Renal cortex interstitium (tissue), 11 donors: ENCODE results near the gene DBN1. TPM values are rescaled to one million over a fixed set of nuclear protein-coding genes. Genes with fewer than 3 reads are reported as not detected.
"Not testable (repeated sequence)": the region's sequence is repeated elsewhere in the genome, so short reads cannot be mapped to it uniquely, and the experiment has no call there.

Source experiments
- DNase-seq, 11 donors: peaks; one replicate each; pipeline ENCODE4 v3.0.0-alpha.2; 2013; ENCODE audit warnings: low read depth in 9 of 11, low spot score in 4 of 11; ENCODE audit errors: extremely low read depth in 1 of 11
- polyA plus RNA-seq, 3 donors: library from polyadenylated mRNA; unstranded; fragments of 120-200 nt; gene quantifications; one replicate each; pipeline ENCODE4 v1.2.1, GENCODE V29; 2013; ENCODE audit not compliant: insufficient read length in 3 of 3

Gene DBN1
- polyA plus RNA-seq, 3 donors: 169 to 239 (median 183) TPM

DNA sequence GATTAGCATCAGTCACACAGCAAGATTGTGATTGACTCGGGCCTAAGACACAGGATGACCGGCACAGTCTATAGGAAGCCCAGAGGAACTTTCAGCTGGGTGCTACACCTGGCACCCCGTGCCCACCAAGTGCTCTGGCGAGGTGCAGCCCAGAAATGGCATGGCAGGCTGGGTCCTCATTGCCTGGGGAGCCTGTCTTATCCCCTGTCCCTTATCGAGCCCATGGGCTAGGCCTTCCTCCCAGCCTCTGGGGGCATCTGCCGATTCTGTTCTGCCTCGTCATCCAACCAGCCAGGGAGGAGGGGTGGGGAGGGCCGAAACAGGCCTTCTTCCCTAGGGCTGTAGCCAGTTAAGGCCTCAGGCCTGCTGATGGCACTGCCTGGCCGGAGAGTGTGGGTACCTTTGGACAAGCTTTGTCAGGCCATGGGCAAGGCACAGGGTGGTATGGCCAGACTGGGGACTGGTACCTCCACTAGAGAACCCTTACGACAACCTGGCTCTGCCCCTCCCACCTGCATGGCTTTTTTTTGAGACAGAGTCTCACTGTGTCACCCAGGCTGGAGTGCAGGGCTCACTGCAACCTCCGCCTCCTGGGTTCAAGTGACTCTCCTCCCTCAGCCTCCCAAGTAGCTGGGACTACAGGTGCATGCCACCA is 45.4 kb downstream of the DBN1 start:
- no peak for DNase-seq

DNA sequence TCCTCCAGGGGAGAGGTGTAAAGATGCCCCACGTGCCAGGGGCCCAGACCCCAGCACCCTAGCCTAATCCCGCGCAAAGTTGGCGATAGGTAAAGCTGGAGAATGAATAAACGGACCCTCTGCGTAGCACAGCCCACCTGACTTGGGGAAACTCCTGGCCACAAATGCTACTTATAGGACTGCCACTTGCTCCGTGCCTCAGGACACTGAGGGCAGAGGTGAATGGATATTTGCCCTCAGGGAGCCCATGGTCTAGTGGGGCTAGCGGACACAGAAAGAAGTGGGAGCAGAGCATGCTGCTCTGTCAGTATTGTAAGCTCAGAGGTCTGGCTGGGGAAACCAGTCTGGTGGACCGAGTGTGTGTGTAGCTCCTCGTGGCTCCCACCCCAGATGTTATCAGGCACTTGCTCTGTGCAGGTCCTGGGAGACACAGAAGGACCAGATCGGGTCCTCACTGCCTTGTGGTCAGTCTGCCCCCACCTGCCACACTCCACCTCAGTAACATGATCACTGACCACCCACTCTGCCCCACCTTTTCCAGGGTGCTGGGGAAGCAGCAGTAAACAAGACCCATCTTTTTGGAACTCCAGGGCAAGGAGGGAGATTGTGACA is 46.1 kb downstream of the DBN1 start:
- no peak for DNase-seq

DNA sequence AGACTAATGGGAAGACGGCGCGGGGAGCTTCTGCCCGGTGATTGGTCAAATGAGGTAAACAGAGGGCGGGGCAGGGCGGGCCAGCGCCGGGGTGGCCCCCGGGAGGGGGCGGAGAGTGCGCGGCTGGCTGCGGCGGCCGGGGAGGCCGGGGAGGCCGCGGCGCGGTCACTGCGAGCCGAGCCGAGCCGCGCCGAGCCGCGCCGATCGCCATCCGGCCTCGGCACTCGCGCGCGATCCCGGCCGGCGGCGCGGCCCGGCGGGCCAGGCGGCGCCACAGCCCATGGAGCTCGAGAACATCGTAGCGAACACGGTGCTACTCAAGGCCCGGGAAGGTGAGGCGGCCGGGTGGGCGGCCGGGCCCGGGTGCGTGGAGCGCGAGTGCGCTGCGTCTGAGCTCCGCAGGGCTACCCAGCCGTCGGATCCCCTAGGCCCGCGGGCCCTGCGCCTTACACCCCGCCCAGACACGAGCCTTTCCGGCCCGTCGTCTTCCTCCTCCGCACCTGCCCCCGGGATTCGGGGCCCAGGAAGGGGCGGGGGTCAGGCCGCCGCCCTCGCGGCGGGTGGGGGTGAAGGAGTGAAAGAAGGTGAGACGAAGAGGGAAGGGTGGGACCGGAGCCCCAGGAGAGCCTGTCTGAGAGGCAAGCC is 46.7 kb downstream of the DBN1 start, which contains the start of gene GRK6:
GRK6 (plus strand) TSS at position 111 of the 645 bp plus-strand sequence; CDS start at position 281, 170 bp downstream.
- no peak for DNase-seq

DNA sequence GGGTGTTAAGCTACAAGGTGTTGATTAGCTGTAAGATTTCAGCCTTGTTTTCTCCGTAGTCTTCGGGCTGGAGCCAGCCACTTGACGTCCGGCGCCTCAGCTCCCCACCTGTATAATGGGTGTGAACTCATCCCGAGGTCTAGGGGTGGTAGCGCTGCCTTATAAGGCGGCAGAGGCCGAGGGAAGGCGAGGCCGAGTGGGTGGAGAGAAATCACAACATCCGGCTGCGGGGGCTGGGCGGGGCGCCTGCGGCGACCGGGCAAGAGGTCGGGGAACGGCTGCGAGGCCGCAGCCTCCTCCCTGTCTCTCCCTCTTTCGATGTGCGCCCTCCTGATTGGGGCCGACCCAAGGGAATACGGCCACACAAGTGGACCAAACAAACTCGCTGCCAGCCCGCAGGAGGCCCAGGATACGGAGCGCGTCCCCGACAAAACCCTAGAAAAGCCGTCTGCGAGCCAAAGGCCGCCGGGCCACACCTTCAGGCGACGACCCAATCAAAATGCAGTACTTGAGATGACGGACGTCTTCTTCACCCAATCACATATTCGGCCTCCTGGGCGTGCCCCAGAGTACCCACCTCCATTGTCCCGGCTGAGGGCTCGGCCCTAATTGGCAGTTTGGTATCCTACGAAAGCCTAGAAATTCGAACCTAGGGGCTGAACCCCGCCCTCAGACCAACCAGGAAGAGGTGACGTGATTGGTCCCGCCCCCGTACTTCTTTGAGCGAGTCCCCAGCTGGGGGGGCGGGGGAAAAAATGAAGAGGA is 47.5 kb downstream of the DBN1 start:
- DNase-seq: peak; percentile 100

DNA sequence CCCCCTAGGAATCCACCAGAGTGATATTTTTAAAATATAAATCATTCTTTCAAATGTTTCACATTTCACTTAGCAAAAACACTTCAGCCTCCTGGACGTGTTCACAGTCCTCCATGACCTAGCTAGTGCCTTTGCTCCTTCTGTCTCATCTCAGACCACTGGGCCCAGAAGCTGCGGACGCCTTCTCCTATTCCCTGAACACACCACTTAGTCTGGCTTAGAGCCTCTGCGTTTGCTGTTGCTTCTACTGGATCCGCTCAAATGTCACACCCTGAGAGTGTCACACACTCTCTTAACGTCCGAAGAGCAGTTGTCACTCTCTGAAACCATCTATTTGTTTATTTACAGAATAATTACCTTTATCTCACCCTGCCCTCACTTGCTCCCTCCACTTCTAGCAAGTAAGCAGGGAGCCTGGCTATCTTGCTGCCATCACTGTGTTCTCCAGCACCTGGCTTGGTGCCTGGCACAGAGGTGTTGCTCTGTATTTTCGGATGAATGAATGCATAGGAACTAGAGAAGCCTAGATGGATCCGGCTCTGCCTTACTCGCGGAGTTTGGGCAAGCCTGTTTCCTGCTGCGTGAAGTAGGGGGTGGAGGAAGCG is 48.1 kb downstream of the DBN1 start:
- no peak for DNase-seq

DNA sequence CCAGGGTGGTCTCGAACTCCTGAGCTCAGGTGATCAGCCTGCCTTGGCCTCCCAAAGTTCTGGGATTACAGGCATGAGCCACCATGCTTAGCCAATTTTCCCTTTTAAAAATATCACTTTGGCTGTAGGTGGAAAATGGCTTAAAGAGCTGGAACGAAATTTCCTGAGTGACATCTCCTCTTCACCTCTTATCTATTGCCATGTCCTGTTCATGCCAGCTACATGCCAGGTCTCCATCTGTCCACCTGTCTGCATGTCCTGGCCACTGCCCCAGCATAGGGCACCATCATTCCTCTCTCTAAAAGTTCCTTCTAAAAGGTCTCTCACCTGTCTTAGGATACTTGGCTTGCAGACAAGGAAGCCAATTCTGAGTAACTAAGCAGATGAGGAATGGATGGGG is 49.8 kb downstream of the DBN1 start:
- no peak for DNase-seq

DNA sequence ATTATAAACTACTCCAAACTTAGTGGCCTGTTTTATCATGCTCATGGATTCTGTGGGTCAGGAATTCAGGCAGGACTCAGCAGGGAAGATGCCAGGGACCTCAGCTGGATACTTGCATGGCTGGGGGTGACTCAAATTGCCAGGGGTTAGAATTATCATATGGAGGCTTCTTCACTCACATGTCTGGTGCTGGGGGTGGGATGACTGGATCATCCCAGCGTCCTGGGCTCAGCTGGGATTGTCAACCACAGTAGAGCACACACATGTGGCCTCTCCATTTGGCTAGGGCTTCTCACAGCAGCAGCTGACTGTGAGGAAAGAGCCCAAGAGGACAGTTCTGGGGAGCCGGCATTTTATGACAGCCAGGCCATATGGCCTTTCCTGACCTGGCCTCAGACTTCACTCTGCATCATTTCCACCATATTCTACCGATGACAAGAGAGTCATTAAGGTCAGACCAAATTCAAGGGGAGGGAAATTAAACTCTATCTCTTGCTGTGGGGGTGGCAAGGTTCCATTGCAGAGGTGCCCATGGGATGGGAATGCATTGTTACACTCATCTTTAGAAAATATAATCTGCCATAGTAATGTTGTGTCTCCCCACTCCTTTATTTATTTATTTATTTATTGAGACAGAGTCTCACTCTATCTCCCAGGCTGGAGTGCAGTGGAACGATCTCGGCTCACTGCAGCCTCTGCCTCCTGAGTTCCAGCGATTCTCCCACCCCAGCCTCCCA is 52.2 kb downstream of the DBN1 start:
- DNase-seq: no peak

DNA sequence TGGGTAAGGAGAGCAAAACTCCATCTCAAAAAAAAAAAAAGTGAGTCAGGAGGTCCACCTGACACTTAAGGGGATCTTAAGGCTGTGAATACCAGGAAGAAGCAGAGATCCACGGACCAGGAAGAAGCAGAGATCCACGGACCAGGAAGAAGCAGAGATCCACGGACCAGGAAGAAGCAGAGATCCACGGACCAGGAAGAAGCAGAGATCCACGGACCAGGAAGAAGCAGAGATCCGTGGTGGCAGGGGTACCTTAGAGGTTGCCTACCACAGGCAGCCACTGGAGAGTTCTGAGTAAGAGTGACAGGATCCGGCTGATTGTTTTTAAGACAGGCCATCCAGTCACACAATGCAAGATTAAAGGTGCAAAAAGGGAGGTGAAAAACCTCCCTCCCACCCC is 53.0 kb downstream of the DBN1 start:
- DNase-seq: not testable (repeated sequence)

DNA sequence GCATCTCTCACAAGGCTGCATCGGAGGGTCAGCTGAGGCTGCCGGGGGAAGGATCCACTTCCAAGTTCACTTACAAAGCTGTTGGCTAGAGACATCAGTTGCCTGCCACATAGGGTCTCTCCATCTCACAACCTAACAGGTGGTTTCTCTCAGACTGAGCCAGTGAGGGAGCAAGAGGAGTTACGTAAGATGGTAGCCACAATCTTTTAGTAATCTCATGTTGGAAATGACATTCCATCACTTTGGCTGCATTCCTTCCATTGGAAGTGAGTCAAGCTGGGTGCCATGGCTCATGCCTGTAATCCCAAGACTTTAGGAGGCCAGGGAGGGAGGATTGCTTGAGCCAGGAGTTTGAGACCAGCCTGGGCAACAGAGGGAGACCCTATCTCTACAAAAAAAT is 54.4 kb downstream of the DBN1 start:
- no peak for DNase-seq

DNA sequence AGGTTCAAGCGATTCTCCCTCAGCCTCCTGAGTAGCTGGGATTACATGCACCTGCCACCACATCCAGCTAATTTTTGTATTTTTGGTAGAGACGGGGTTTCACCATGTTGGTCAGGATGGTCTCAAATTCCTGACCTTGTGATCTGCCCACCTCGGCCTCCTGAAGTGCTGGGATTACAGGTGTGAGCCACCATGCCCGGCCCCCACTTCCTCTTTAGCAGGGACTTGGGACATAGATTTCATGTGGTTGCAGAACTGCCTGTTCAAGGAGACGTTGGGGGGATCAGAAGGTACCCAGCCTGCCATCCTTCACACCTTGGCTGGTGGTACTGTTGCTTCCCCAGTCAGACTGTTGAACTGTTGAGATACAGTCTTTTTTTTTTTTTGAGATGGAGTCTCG is 56.4 kb downstream of the DBN1 start:
- not testable (repeated sequence) for DNase-seq

DNA sequence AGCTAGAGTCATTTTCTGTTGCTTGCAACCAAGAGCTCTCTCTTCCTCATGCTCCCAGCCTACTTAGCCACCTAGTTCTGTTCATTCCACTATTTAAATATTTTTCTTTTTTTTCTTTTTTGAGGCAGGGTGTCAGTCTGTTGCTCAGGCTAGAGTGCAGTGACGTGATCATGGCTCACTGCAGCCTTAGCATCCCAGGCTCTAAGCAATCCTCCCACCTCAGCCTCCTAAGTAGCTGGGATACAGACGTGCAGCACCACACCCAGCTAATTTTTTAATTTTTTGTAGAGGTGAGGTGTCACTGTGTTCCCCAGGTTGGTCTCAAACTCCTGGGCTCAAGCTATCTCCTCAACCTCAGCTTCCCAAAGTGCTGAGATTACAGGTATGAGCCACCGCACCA is 59.0 kb downstream of the DBN1 start:
- DNase-seq: no peak

DNA sequence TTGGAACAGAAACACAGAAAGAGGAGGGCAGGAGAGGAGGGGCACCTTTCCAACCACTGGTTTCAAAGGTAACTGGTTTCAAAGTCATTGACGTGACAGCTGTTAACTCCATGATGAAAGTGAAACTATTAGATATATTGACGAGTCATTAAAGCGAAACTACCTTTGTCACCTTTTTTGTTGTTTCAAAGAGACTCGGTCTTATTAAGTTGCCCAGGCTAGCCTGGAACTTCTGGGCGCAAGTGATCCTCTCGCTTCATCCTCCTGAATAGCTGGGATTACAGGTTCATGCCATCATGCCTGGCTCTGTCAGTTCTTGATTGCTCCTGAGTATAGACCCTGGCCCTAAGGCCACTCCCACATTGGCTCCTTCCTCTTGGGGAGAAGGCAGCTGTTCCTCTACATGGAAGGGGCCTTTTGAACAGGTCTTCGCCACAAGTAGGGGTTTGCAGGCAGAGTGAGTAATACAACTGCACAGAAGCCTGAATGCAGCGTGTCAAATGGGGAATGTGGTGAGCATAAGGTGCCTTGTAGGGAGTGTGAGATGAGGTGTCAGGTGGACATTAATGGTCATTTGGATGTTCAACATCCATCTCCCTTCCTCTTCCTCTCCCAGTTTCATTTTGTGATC is 60.7 kb downstream of the DBN1 start:
- no peak for DNase-seq

DNA sequence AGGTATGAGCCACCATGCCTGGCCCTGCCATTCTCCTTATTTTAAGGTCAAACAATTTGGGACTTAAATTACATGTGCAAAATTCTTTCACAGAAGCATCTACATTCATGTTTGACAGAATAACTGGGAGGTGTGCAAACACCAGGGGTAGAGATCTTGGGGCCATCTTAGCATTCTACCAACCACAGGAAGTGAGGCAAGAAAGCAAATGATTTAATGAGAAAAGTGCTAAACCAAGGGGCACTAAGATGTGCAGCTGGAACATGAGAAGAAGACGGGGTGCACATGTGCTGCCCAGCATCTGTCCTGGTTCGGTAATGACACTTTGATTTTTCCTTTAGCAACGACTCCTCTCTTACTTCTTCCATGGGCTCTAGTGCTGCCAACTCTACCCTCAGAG is 62.9 kb downstream of the DBN1 start:
- DNase-seq: no peak

DNA sequence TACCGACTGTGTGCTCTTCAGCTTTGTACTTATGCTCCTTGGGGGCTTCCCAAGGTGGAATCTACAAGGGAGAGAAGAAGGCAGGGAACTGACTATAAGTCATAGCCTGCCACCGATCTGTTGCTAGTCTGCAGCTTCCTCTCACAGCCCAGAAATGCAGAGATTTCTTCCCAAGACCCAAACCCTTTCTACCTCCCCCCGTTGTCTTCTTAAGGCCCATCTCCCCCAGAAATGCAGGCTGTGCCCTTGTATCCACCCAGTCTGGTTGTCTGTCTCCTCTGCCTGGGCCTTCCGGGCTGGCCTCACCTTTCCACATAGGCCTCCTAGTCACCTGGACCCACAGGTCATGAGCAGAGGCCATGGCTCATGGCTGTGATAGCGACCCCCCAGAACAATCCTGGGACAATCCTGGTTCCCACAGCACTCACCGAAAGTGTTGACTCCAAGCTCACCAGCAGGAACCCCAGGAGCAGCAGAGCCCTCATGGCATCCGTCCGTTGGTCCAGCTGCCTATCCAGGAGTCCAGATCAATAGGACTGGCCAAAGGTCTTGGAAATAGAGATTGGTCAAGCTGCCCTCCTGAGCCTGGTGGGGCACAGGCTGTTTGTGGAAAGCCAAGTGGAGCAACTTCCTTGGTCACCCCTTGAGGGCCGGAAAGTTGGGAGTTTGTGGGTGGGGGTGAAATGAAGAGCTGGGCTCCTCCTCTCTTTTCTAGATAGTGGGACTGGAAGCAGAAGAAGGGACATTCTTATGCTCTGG is 64.2 kb downstream of the DBN1 start, which contains the start of gene F12:
F12 (minus strand) TSS at position 522 of the 759 bp plus-strand sequence; CDS start at position 485, 37 bp downstream.
- DNase-seq: no peak
